A673 (cell line): Measurements from ENCODE around the gene IQGAP3. TPM values are rescaled to one million over a fixed set of nuclear protein-coding genes. Genes with fewer than 3 reads are reported as not detected.
A peak's percentile ranks its signal among the peaks of the same experiment; 100 is the strongest.

ENCODE experiments used
- BruUV-seq: library from RNA; stranded (reverse); fragments of 400-500 nt; replicated peaks from 2 replicates; lab custom pipeline; 2021; lab: Mats Ljungman, UMichigan
- CTCF ChIA-PET: fragments of 300-600 bp; sonication (Branson Sonifier 250); formaldehyde crosslinking; loops from one replicate; lab custom pipeline; 2022; ENCODE audit warnings: antibody characterized with exemption; lab: Charles Lee
- POLR2A ChIA-PET: fragments of 300-600 bp; sonication (Branson Sonifier 250); formaldehyde crosslinking; loops from one replicate; lab custom pipeline; 2022; ENCODE audit warnings: antibody characterized with exemption; ENCODE audit not compliant: low non-redundant PET; lab: Charles Lee
- DNase-seq: peaks from one replicate; pipeline ENCODE4 v3.0.0-alpha.2; 2015; ENCODE audit warnings: low spot score
- H3K27ac ChIP-seq: fragments of 200-600 bp; sonication (generic); 2 replicates; pipeline ENCODE4 v1.5.1; 2016; ENCODE audit warnings: mixed run types, low read depth, mild to moderate bottlenecking, mixed read lengths, antibody characterized with exemption, low read length; ENCODE audit not compliant: poor library complexity, severe bottlenecking
- H3K27me3 ChIP-seq: fragments of 200-600 bp; sonication (generic); replicated peaks from 2 replicates; pipeline ENCODE4 v1.6.1; 2017; ENCODE audit warnings: mixed run types, low read depth, mild to moderate bottlenecking, mixed read lengths, antibody characterized with exemption, low read length; ENCODE audit not compliant: insufficient read depth, poor library complexity
- H3K36me3 ChIP-seq: fragments of 200-600 bp; sonication (generic); 2 replicates; pipeline ENCODE4 v1.6.1; 2016; ENCODE audit warnings: mixed run types, mild to moderate bottlenecking, mixed read lengths, antibody characterized with exemption, low read length; ENCODE audit not compliant: insufficient read depth, poor library complexity, severe bottlenecking
- H3K4me1 ChIP-seq: fragments of 200-600 bp; sonication (generic); 2 replicates; pipeline ENCODE4 v1.6.1; 2017; ENCODE audit warnings: mixed run types, mild to moderate bottlenecking, mixed read lengths, antibody characterized with exemption, low read length; ENCODE audit not compliant: insufficient read depth, poor library complexity, severe bottlenecking
- H3K4me3 ChIP-seq: fragments of 200-600 bp; sonication (generic); 2 replicates; pipeline ENCODE4 v1.5.1; 2016; ENCODE audit warnings: low read depth, mixed run types, mild to moderate bottlenecking, mixed read lengths, low read length; ENCODE audit not compliant: poor library complexity, severe bottlenecking
- H3K9me3 ChIP-seq: fragments of 200-600 bp; sonication (generic); 2 replicates; pipeline ENCODE4 v1.6.1; 2016; ENCODE audit warnings: mixed run types, low read depth, mild to moderate bottlenecking, mixed read lengths, antibody characterized with exemption, low read length; ENCODE audit not compliant: poor library complexity, severe bottlenecking
- EZH2 ChIP-seq: fragments of 200-600 bp; sonication (generic); IDR thresholded peaks from 2 replicates; pipeline ENCODE4 v1.6.1; 2017; ENCODE audit warnings: borderline replicate concordance, low read depth, mild to moderate bottlenecking, mixed read lengths, antibody characterized with exemption, low read length; ENCODE audit not compliant: poor library complexity, severe bottlenecking
- intact Hi-C: fragments of 100-400 bp; cut with micrococcal nuclease; formaldehyde crosslinking; loops from one replicate; pipeline ENCODE4 v1.10.0; 2022; ENCODE audit not compliant: unreplicated experiment
- total RNA-seq: library from RNA; stranded (reverse); gene quantifications from 2 replicates; pipeline ENCODE4 v1.2.3, GENCODE V29; 2021
- TF ChIP-seq, protein P1 (sequence below): fragments of 300-800, 200-600 bp; sonication (generic); conservative IDR thresholded peaks from 2 replicates; pipeline ENCODE4 v1.5.1; 2017; ENCODE audit warnings: low read depth, mild to moderate bottlenecking, antibody characterized with exemption, low read length, moderate library complexity, mixed read lengths

The IQGAP3 gene
- total RNA-seq, 1 experiment from 2014 or later: 37.5 TPM

- no peak for DNase-seq
- H3K4me3 ChIP-seq: no peak overlapping the region
- H3K9me3 ChIP-seq: no peaks in the 10 kb centered on the region
- H3K36me3 ChIP-seq: peaks cover 40% of the 10 kb centered on the region
- TF ChIP-seq EZH2: no peak
- TF ChIP-seq, protein P1, sequence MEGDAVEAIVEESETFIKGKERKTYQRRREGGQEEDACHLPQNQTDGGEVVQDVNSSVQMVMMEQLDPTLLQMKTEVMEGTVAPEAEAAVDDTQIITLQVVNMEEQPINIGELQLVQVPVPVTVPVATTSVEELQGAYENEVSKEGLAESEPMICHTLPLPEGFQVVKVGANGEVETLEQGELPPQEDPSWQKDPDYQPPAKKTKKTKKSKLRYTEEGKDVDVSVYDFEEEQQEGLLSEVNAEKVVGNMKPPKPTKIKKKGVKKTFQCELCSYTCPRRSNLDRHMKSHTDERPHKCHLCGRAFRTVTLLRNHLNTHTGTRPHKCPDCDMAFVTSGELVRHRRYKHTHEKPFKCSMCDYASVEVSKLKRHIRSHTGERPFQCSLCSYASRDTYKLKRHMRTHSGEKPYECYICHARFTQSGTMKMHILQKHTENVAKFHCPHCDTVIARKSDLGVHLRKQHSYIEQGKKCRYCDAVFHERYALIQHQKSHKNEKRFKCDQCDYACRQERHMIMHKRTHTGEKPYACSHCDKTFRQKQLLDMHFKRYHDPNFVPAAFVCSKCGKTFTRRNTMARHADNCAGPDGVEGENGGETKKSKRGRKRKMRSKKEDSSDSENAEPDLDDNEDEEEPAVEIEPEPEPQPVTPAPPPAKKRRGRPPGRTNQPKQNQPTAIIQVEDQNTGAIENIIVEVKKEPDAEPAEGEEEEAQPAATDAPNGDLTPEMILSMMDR: no peak
- CTCF ChIA-PET: no interaction called here
- H3K27ac ChIP-seq: no peak overlapping the region
- H3K27me3 ChIP-seq: no peaks in the 10 kb centered on the region
- intact Hi-C loops: no loop called here
- no TSS peak for BruUV-seq
- no peaks in the 10 kb centered on the region for H3K4me1 ChIP-seq
- POLR2A ChIA-PET: no interaction called here
Observed at GRCh38 chr1:156539818-156540355, 32.5 kb downstream of the IQGAP3 start.

- Histone ChIP-seq H3K4me3 (no peak overlapping the region), H3K27me3 (no peaks in the 10 kb centered on the region), H3K4me1 (no peaks in the 10 kb centered on the region), H3K27ac (no peak overlapping the region), H3K9me3 (no peaks in the 10 kb centered on the region), H3K36me3 (peaks cover 40% of the 10 kb centered on the region)
- POLR2A ChIA-PET: no interaction called here
- DNase-seq: peak; percentile 33
- CTCF ChIA-PET: no interaction called here
- TF ChIP-seq, protein P1: no peak
- TF ChIP-seq EZH2: no peak
- BruUV-seq: no TSS peak
- intact Hi-C loops: no loop called here
Observed at GRCh38 chr1:156538711-156539440, 33.5 kb downstream of the IQGAP3 start.

DNA sequence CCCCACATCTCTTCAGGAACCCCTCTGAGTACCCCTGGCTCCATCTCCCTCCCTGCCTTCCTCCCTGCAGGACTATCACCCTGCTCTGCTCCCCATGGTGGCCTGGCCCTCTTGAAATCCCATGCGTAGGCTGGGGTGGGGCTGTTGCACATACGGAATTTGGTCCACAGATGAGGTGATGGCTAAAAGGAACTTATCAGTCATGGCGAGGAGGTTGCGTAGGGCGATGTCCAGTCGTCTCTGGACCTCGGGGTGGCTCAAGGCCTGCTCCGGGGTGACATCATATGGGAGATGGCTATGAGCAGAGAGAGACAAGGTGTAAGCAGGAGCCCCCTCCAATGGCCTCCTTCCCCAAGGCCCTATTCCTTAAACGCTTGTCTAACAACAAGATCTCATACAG, 35.3 kb downstream of the IQGAP3 start:
- H3K27me3 ChIP-seq: no peaks in the 10 kb centered on the region
- intact Hi-C loops: no loop called here
- ChIA-PET POLR2A (no interaction called here), CTCF (no interaction called here)
- no peak for DNase-seq
- no TSS peak for BruUV-seq
- H3K9me3 ChIP-seq: no peaks in the 10 kb centered on the region
- H3K27ac ChIP-seq: no peak overlapping the region
- peaks cover 36% of the 10 kb centered on the region for H3K36me3 ChIP-seq
- H3K4me3 ChIP-seq: no peak overlapping the region
- TF ChIP-seq EZH2: no peak
- TF ChIP-seq, protein P1: no peak
- H3K4me1 ChIP-seq: no peaks in the 10 kb centered on the region
